LHCN-M2 (cell line): Measurements from ENCODE around the gene TES. TPM values are rescaled to one million over a fixed set of nuclear protein-coding genes. Genes with fewer than 3 reads are reported as not detected.
"Not testable (repeated sequence)": the region's sequence is repeated elsewhere in the genome, so short reads cannot be mapped to it uniquely, and the experiment has no call there.

Experiments used
- DNase-seq: peaks from one replicate; pipeline ENCODE4 v3.0.0-alpha.2; 2012; ENCODE audit warnings: low read depth
- polyA plus RNA-seq: library from polyadenylated mRNA; unstranded; fragments of >200 nt; gene quantifications from one replicate; pipeline ENCODE4 v1.2.1, GENCODE V29; 2012; ENCODE audit warnings: missing spikeins
- total RNA-seq: library from RNA; depleted of rRNA; stranded (reverse); fragments of >200 nt; gene quantifications from 2 replicates; pipeline ENCODE4 v1.2.3, GENCODE V29; 2014; rRNA removed

TES gene
- 1.0 and 3.1 TPM in 2 replicates for total RNA-seq
- 1.8 TPM for polyA plus RNA-seq

GRCh38 chr7:116210345-116211005 lies at the start of gene TES:
TES (plus strand) TSS chr7:116210539; CDS start chr7:116210708, 169 bp downstream.
- no peak for DNase-seq

- DNase-seq: no peak
Measured at GRCh38 chr7:116161728-116162127, 48.6 kb upstream of the TES start.

- DNase-seq: no peak
Measured at GRCh38 chr7:116162254-116162653, 48.1 kb upstream of the TES start.

- DNase-seq: no peak
Measured at GRCh38 chr7:116162992-116163391, 47.3 kb upstream of the TES start.

GRCh38 chr7:116164552-116165306 lies 45.6 kb upstream of the TES start:
- no peak for DNase-seq

GRCh38 chr7:116165717-116166116 lies 44.6 kb upstream of the TES start:
- DNase-seq: no peak

GRCh38 chr7:116166156-116166555 lies 44.2 kb upstream of the TES start:
- DNase-seq: peak; percentile 47

- no peak for DNase-seq
Measured at GRCh38 chr7:116167177-116167576, 43.2 kb upstream of the TES start.

GRCh38 chr7:116169060-116169459 lies 41.3 kb upstream of the TES start:
- DNase-seq: peak; percentile 56

- DNase-seq: no peak
Measured at GRCh38 chr7:116170180-116170579, 40.2 kb upstream of the TES start.

GRCh38 chr7:116171094-116171493 lies 39.2 kb upstream of the TES start:
- no peak for DNase-seq

GRCh38 chr7:116172353-116172752 lies 38.0 kb upstream of the TES start:
- DNase-seq: no peak

- DNase-seq: peak; percentile 63
Measured at GRCh38 chr7:116173051-116174028, 37.0 kb upstream of the TES start.

- DNase-seq: not testable (repeated sequence)
Measured at GRCh38 chr7:116175095-116175494, 35.2 kb upstream of the TES start.

GRCh38 chr7:116176226-116176625 lies 34.1 kb upstream of the TES start:
- no peak for DNase-seq

GRCh38 chr7:116177009-116177408 lies 33.3 kb upstream of the TES start:
- peak; percentile 56 for DNase-seq

GRCh38 chr7:116180302-116180701 lies 30.0 kb upstream of the TES start:
- DNase-seq: peak; percentile 60

- no peak for DNase-seq
Measured at GRCh38 chr7:116182023-116182422, 28.3 kb upstream of the TES start.

- no peak for DNase-seq
Measured at GRCh38 chr7:116185450-116185849, 24.9 kb upstream of the TES start.

GRCh38 chr7:116185956-116186355 lies 24.4 kb upstream of the TES start:
- DNase-seq: peak; percentile 48

- no peak for DNase-seq
Measured at GRCh38 chr7:116187400-116187799, 22.9 kb upstream of the TES start.
